Smooth muscle cell (in vitro differentiated cells): Measurements from ENCODE around the gene TXNDC5. TPM values are rescaled to one million over a fixed set of nuclear protein-coding genes. Genes with fewer than 3 reads are reported as not detected.

Experiments
- DNase-seq: peaks from one replicate; lab custom pipeline; 2025; ENCODE audit not compliant: unreplicated experiment; lab: John Stamatoyannopoulos, UW
- H2AFZ ChIP-seq: fragments of 200-600 bp; sonication (generic); 2 replicates; pipeline ENCODE4 v1.6.0; 2016; ENCODE audit warnings: antibody characterized with exemption, low read depth, mild to moderate bottlenecking
- H3F3A ChIP-seq: fragments of 200-600 bp; sonication (generic); 2 replicates; pipeline ENCODE4 v1.6.0; 2017; ENCODE audit warnings: antibody characterized with exemption, low read depth
- H3K27ac ChIP-seq: fragments of 200-600 bp; sonication (generic); 2 replicates; pipeline ENCODE4 v1.5.1; 2016; ENCODE audit warnings: low read depth, mild to moderate bottlenecking
- H3K27me3 ChIP-seq: fragments of 200-600 bp; sonication (generic); 2 replicates; pipeline ENCODE4 v1.6.1; 2016; ENCODE audit warnings: low read depth, mild to moderate bottlenecking
- H3K36me3 ChIP-seq: fragments of 200-600 bp; sonication (generic); 2 replicates; pipeline ENCODE4 v1.5.1; 2016; ENCODE audit warnings: low read depth
- H3K4me1 ChIP-seq: fragments of 200-600 bp; sonication (generic); 2 replicates; pipeline ENCODE4 v1.5.1; 2016; ENCODE audit warnings: low read depth
- H3K4me2 ChIP-seq: fragments of 200-600 bp; sonication (generic); 2 replicates; pipeline ENCODE4 v1.6.0; 2016; ENCODE audit warnings: mild to moderate bottlenecking
- H3K4me3 ChIP-seq: fragments of 200-600 bp; sonication (generic); 2 replicates; pipeline ENCODE4 v1.5.1; 2016; ENCODE audit warnings: mild to moderate bottlenecking
- H3K79me2 ChIP-seq: fragments of 200-600 bp; sonication (generic); 2 replicates; pipeline ENCODE4 v1.6.0; 2016; ENCODE audit warnings: low read depth, mild to moderate bottlenecking
- H3K9ac ChIP-seq: fragments of 200-600 bp; sonication (generic); 2 replicates; pipeline ENCODE4 v1.6.0; 2016; ENCODE audit warnings: low read depth
- H3K9me3 ChIP-seq: fragments of 200-600 bp; sonication (generic); replicated peaks from 2 replicates; pipeline ENCODE4 v1.5.1; 2016; ENCODE audit warnings: low read depth
- H4K20me1 ChIP-seq: fragments of 200-600 bp; sonication (generic); 2 replicates; pipeline ENCODE4 v1.6.0; 2016; ENCODE audit warnings: low read depth
- CTCF ChIP-seq: fragments of 200-600 bp; sonication (generic); IDR thresholded peaks from 2 replicates; pipeline ENCODE4 v1.5.1; 2017; ENCODE audit warnings: borderline replicate concordance, mild to moderate bottlenecking, antibody characterized with exemption; ENCODE audit not compliant: insufficient read depth, poor library complexity, severe bottlenecking
- WGBS: methylation state at CpG from one replicate; pipeline ENCODE4 v1.1.7; 2016; ENCODE audit warnings: low lambda C conversion rate; 5-methylcytosine and 5-hydroxymethylcytosine counted together
- polyA plus RNA-seq: library from polyadenylated mRNA; unstranded; fragments of >200 nt; fragmentation: Nextera tagmentation; extraction: Ambion mirVana; gene quantifications from 2 replicates; pipeline ENCODE4 v1.2.1, GENCODE V29; 2016
- total RNA-seq: library from RNA; depleted of rRNA; stranded (reverse); fragments of >200 nt; gene quantifications from 2 replicates; pipeline ENCODE4 v1.2.3, GENCODE V29; 2014

The TXNDC5 gene
- total and polyA plus RNA-seq, 2 experiments from 2014 or later, result 448 to 576 TPM

GRCh38 chr6:7841781-7842468 lies 68.7 kb downstream of the TXNDC5 start:
- DNase-seq, result no peak
- Histone ChIP-seq H3K4me3 (no peak overlapping the region), H3K4me1 (peaks cover 2% of the 10 kb centered on the region), H3K27me3 (no peaks in the 10 kb centered on the region), H3K4me2 (no peak overlapping the region), H3K9me3 (no peaks in the 10 kb centered on the region), H3K36me3 (no peaks in the 10 kb centered on the region), H3K79me2 (no peaks in the 10 kb centered on the region), H4K20me1 (no peaks in the 10 kb centered on the region), H3K27ac (no peak overlapping the region), H2AFZ (no peak overlapping the region), H3F3A (peaks cover 4% of the 10 kb centered on the region), H3K9ac (no peak overlapping the region)
- TF ChIP-seq CTCF, result no peak
- 76% methylated on average over 3 of the region's 3 CpGs for WGBS

GRCh38 chr6:7836371-7837026 lies 74.1 kb downstream of the TXNDC5 start:
- no peak overlapping the region for H3K4me3 ChIP-seq
- WGBS, result 94% methylated on average over 4 of the region's 4 CpGs
- no peak overlapping the region for H3K4me2 ChIP-seq
- H3K79me2 ChIP-seq, result no peaks in the 10 kb centered on the region
- H3K27me3 ChIP-seq, result no peaks in the 10 kb centered on the region
- no peaks in the 10 kb centered on the region for H3K4me1 ChIP-seq
- no peaks in the 10 kb centered on the region for H3K36me3 ChIP-seq
- no peaks in the 10 kb centered on the region for H4K20me1 ChIP-seq
- no peaks in the 10 kb centered on the region for H3F3A ChIP-seq
- H3K9ac ChIP-seq, result no peak overlapping the region
- H2AFZ ChIP-seq, result no peak overlapping the region
- no peak for DNase-seq
- TF ChIP-seq CTCF, result no peak
- no peak overlapping the region for H3K27ac ChIP-seq
- H3K9me3 ChIP-seq, result no peaks in the 10 kb centered on the region

- DNase-seq, result no peak
- Histone ChIP-seq H3K36me3 (no peaks in the 10 kb centered on the region), H2AFZ (no peak overlapping the region), H3K27me3 (no peaks in the 10 kb centered on the region), H3K9ac (no peak overlapping the region), H3K4me2 (no peak overlapping the region), H3K4me3 (no peak overlapping the region), H3F3A (no peaks in the 10 kb centered on the region), H3K4me1 (no peaks in the 10 kb centered on the region), H4K20me1 (no peaks in the 10 kb centered on the region), H3K9me3 (no peaks in the 10 kb centered on the region), H3K79me2 (no peaks in the 10 kb centered on the region), H3K27ac (no peak overlapping the region)
- TF ChIP-seq CTCF, result no peak
- 36% methylated on average over 4 of the region's 4 CpGs for WGBS
These were observed 76.9 kb downstream of the TXNDC5 start for GRCh38 chr6:7833751-7834070.
